Measurements from ENCODE around the gene MSH4.

DNA sequence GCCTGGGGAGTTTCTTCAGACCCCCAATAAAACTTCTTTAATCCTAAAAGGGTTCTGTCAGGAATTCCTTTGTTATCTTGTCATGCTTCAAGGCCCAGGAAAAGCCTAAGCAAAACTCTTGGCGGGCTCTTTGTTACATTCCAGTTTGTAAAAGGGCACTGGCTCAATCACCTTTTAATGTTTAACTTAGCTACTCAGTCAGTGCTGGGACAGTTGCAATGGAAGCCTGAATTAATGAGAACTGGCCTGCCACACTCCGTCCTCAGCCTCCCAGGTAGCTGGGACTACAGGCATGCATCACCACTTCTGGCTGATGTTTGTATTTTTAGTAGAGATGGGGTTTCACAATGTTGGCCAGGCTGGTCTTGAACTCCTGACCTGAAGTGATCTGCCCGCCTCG lies 156.8 kb downstream of the MSH4 start:
- TF ChIP-seq, protein P1, sequence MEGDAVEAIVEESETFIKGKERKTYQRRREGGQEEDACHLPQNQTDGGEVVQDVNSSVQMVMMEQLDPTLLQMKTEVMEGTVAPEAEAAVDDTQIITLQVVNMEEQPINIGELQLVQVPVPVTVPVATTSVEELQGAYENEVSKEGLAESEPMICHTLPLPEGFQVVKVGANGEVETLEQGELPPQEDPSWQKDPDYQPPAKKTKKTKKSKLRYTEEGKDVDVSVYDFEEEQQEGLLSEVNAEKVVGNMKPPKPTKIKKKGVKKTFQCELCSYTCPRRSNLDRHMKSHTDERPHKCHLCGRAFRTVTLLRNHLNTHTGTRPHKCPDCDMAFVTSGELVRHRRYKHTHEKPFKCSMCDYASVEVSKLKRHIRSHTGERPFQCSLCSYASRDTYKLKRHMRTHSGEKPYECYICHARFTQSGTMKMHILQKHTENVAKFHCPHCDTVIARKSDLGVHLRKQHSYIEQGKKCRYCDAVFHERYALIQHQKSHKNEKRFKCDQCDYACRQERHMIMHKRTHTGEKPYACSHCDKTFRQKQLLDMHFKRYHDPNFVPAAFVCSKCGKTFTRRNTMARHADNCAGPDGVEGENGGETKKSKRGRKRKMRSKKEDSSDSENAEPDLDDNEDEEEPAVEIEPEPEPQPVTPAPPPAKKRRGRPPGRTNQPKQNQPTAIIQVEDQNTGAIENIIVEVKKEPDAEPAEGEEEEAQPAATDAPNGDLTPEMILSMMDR (IDR thresholded peaks at IDR 0.05; ENCODE audit: insufficient read depth, low read depth, low read length): no peak
- TF ChIP-seq EZH2 (IDR thresholded peaks at IDR 0.05; ENCODE audit: insufficient read depth, low read length): no peak
